ES-I3 (cell line): ENCODE measurements around the gene CHD5.

Experiments used
- H3K36me3 ChIP-seq: 2 replicates; pipeline ENCODE4 v1.6.1; 2013; ENCODE audit warnings: mild to moderate bottlenecking, low read length, control low read depth, moderate library complexity; ENCODE audit not compliant: insufficient read depth
- H3K4me1 ChIP-seq: 2 replicates; pipeline ENCODE4 v1.6.1; 2013; ENCODE audit warnings: mild to moderate bottlenecking, control low read depth, low read length; ENCODE audit not compliant: insufficient read depth
- H3K9ac ChIP-seq: 2 replicates; pipeline ENCODE4 v1.6.1; 2013; ENCODE audit warnings: low read depth, mild to moderate bottlenecking, low read length, moderate library complexity
- H3K9me3 ChIP-seq: 2 replicates; pipeline ENCODE4 v1.6.1; 2013; ENCODE audit warnings: mild to moderate bottlenecking, low read length, moderate library complexity; ENCODE audit not compliant: control insufficient read depth, insufficient read depth

Gene CHD5

GRCh38 chr1:6172549-6172948, 7.6 kb downstream of the CHD5 start:
- Histone ChIP-seq H3K9ac (no peak overlapping the region), H3K4me1 (no peaks in the 10 kb centered on the region), H3K36me3 (no peaks in the 10 kb centered on the region), H3K9me3 (no peaks in the 10 kb centered on the region)

GRCh38 chr1:6171548-6172124, 8.5 kb downstream of the CHD5 start:
- Histone ChIP-seq H3K9ac (no peak overlapping the region), H3K36me3 (no peaks in the 10 kb centered on the region), H3K9me3 (no peaks in the 10 kb centered on the region), H3K4me1 (no peaks in the 10 kb centered on the region)

GRCh38 chr1:6170742-6171201, 9.3 kb downstream of the CHD5 start:
- Histone ChIP-seq H3K9me3 (no peaks in the 10 kb centered on the region), H3K36me3 (no peaks in the 10 kb centered on the region), H3K9ac (no peak overlapping the region), H3K4me1 (no peaks in the 10 kb centered on the region)

GRCh38 chr1:6170116-6170741, 9.9 kb downstream of the CHD5 start:
- Histone ChIP-seq H3K4me1 (no peaks in the 10 kb centered on the region), H3K36me3 (no peaks in the 10 kb centered on the region), H3K9me3 (no peaks in the 10 kb centered on the region), H3K9ac (no peak overlapping the region)

- no peak overlapping the region for H3K9ac ChIP-seq
- no peaks in the 10 kb centered on the region for H3K4me1 ChIP-seq
- H3K36me3 ChIP-seq, result no peaks in the 10 kb centered on the region
- no peaks in the 10 kb centered on the region for H3K9me3 ChIP-seq
Observed at GRCh38 chr1:6168947-6169586, 11.1 kb downstream of the CHD5 start.

GRCh38 chr1:6167391-6168303, 12.5 kb downstream of the CHD5 start:
- H3K9me3 ChIP-seq, result no peaks in the 10 kb centered on the region
- H3K4me1 ChIP-seq, result peaks cover 2% of the 10 kb centered on the region; the same call in 1 of the 2 replicates

GRCh38 chr1:6166655-6167390, 13.3 kb downstream of the CHD5 start:
- no peaks in the 10 kb centered on the region for H3K36me3 ChIP-seq

More at GRCh38 chr1:6167391-6168303, 12.5 kb downstream of the CHD5 start:
- no peak overlapping the region for H3K9ac ChIP-seq
- H3K36me3 ChIP-seq, result no peaks in the 10 kb centered on the region

GRCh38 chr1:6166221-6166620, 13.9 kb downstream of the CHD5 start:
- H3K9ac ChIP-seq, result no peak overlapping the region
- H3K4me1 ChIP-seq, result peaks cover 4% of the 10 kb centered on the region; the same call in 1 of the 2 replicates
- no peaks in the 10 kb centered on the region for H3K9me3 ChIP-seq
- H3K36me3 ChIP-seq, result no peaks in the 10 kb centered on the region

More at GRCh38 chr1:6166655-6167390, 13.3 kb downstream of the CHD5 start:
- Histone ChIP-seq H3K9me3 (no peaks in the 10 kb centered on the region), H3K9ac (no peak overlapping the region), H3K4me1 (peaks cover 2% of the 10 kb centered on the region; the same call in 1 of the 2 replicates)

GRCh38 chr1:6165441-6165985, 14.6 kb downstream of the CHD5 start:
- H3K4me1 ChIP-seq, result peaks cover 11% of the 10 kb centered on the region; the same call in 1 of the 2 replicates
- no peaks in the 10 kb centered on the region for H3K36me3 ChIP-seq
- no peaks in the 10 kb centered on the region for H3K9me3 ChIP-seq
- H3K9ac ChIP-seq, result no peak overlapping the region

- no peak overlapping the region for H3K9ac ChIP-seq
- no peaks in the 10 kb centered on the region for H3K36me3 ChIP-seq
- H3K4me1 ChIP-seq, result peaks cover 12% of the 10 kb centered on the region; the same call in 1 of the 2 replicates
- H3K9me3 ChIP-seq, result no peaks in the 10 kb centered on the region
Observed at GRCh38 chr1:6165027-6165426, 15.1 kb downstream of the CHD5 start.

- no peaks in the 10 kb centered on the region for H3K9me3 ChIP-seq
- H3K4me1 ChIP-seq, result peaks cover 12% of the 10 kb centered on the region; the same call in 1 of the 2 replicates
- H3K36me3 ChIP-seq, result no peaks in the 10 kb centered on the region
- H3K9ac ChIP-seq, result no peak overlapping the region
Observed at GRCh38 chr1:6163973-6164617, 16.0 kb downstream of the CHD5 start.

GRCh38 chr1:6163191-6163972, 16.7 kb downstream of the CHD5 start:
- Histone ChIP-seq H3K9me3 (no peaks in the 10 kb centered on the region), H3K9ac (no peak overlapping the region), H3K4me1 (peaks cover 12% of the 10 kb centered on the region; the same call in 1 of the 2 replicates), H3K36me3 (no peaks in the 10 kb centered on the region)
